GM19193 (cell line): ENCODE measurements around the gene IFNA21.
"Not testable (repeated sequence)": the region's sequence is repeated elsewhere in the genome, so short reads cannot be mapped to it uniquely, and the experiment has no call there.

ENCODE experiments used
- POLR2A ChIP-seq: IDR thresholded peaks from 4 replicates; pipeline ENCODE4 v1.6.1; 2011; ENCODE audit not compliant: insufficient read depth, insufficient read length; ENCODE audit errors: extremely low read depth

IFNA21 gene

DNA sequence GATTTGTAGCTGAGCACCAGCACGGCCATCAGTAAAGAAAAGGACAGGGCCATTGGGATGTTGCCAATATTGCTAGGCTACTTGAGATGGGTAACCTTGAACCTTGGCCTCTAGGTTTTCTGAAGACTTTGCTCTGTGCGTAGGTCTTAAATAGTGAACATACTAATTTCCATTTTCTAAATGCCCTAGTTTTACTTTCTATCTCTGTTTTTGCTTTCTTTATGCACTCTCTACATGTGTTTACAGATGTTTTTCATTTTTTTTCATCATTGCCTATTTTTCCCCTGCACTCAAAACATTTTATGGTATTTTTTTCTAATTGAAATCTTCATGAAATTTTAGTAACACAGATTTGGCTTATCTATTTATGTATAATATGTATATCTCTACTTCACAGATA lies at the start of gene IFNA21:
Gene IFNA21, minus strand, starts transcription at position 101 of the 400 bp plus-strand sequence. Its CDS starts 48 bp downstream, at position 53.
- not testable (repeated sequence) for TF ChIP-seq POLR2A

DNA sequence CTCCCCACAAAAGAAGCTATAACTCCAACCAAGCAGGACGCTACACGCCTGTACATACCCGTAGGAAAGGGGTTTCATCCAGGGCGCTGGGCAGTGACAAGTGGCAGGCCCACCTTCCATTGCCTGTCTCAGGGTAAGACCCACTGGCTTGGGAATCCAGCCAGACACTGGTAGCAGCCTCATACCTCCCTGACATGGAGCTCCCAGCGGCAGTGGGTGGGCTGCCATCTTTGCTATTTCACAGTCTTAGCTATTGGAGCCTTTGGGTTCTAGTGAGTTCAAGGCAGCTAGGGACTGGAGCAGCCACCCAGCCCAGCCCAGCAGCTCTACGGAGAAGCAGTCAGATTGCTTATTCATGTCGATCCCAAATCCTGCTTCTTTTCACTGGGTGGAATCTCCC lies 43.9 kb upstream of the IFNA21 start:
- no peak for TF ChIP-seq POLR2A

DNA sequence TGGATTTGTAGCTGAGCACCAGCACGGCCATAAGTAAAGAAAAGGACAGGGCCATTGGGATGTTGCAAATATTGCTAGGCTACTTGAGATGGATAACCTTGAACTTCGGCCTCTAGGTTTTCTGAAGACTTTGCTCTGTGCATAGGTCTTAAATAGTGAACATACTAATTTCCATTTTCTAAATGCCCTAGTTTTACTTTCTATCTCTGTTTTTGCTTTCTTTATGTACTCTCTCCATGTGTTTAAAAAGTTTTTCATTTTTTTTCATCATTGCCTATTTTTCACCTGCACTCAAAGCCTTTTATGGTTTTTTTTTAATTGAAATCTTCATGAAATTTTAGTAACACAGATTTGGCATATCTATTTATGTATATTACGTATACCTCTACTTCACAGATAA lies 40.6 kb upstream of the IFNA21 start, which contains the start of gene IFNA10:
Gene IFNA10, minus strand, starts transcription at position 101 of the 400 bp plus-strand sequence. Its CDS starts 46 bp downstream, at position 55.
- TF ChIP-seq POLR2A: not testable (repeated sequence)

DNA sequence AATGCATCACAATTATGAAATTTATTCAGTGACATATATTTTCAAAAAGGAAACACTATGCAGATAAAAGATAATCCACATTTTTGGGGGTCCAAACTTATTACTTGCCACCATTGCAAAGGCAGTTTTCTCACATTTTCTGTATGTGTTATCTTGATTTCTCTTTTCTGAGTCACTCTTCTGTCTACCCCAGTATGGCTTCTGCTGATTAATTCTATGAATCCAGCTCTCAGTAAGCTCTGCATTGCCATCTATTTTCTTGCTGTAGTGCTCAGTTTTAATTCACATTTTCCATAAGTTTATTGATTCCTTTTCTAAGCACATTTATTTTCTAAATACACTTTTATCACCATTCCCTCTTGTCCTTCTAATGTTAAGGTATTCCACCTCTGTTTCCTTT lies 38.7 kb upstream of the IFNA21 start:
- TF ChIP-seq POLR2A: no peak

DNA sequence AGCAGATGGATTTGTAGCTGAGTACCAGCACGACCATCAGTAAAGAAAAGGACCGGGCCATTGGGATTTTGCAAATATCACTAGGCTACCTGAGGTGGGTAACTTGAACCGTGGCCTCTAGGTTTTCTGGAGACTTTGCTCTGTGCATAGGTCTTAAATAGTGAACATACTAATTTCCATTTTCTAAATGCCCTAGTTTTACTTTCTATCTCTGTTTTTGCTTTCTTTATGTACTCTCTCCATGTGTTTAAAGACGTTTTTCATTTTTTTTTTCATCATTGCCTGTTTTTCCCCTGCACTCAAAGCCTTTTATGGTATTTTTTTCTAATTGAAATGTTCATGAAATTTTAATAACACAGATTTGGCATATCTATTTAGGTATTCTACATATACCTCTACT lies 35.6 kb upstream of the IFNA21 start, which contains the start of gene IFNA7:
Gene IFNA7, minus strand, starts transcription at position 101 of the 400 bp plus-strand sequence. Its CDS starts 40 bp downstream, at position 61.
- TF ChIP-seq POLR2A: not testable (repeated sequence)

DNA sequence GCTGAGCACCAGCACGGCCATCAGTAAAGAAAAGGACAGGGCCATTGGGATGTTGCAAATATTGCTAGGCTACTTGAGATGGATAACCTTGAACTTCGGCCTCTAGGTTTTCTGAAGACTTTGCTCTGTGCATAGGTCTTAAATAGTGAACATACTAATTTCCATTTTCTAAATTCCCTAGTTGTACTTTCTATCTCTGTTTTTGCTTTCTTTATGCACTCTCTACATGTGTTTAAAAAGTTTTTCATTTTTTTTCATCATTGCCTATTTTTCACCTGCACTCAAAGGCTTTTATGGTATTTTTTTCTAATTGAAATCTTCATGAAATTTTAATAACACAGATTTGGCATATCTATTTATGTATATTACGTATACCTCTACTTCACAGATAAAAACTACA lies 21.0 kb upstream of the IFNA21 start, which contains the start of gene IFNA4:
Gene IFNA4, minus strand, starts transcription at position 101 of the 400 bp plus-strand sequence. Its CDS starts 56 bp downstream, at position 45.
- TF ChIP-seq POLR2A: not testable (repeated sequence)

DNA sequence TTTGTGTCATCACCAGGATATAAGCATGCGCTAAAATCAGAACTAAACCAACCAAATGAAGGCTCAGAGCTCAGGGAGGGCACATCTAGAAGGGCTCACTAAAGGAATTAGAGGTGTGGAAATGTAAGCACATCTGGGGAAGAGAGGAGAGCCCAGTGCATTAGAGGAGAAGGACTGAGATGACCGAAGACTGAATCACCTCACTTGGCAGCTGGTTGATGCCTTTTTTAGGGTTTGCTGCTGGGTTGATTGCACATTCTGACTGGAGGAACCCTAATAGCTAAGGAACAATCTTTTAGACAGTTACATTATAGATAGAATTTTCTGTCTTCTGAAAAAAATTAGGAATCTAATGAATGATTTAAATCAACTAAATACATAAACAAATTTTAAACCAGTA lies 8.2 kb upstream of the IFNA21 start:
- no peak for TF ChIP-seq POLR2A

DNA sequence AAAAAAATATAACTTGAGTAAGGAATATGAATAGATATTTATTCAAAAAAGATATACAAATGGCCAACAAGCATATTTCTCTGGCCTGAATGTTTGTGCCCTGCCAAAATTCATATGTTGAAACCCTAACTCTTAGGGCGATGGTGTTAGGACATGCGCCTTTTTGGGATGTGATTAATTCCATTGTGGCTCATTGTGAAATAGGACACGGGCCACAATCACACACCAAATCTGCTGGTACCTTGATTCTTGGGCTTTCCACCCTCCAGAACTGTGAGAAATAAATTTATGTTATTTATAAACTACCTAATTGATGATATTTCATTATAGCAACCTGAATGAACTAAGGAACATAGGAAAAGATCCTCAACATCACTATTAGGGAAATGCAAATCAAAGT lies 5.7 kb upstream of the IFNA21 start:
- no peak for TF ChIP-seq POLR2A

DNA sequence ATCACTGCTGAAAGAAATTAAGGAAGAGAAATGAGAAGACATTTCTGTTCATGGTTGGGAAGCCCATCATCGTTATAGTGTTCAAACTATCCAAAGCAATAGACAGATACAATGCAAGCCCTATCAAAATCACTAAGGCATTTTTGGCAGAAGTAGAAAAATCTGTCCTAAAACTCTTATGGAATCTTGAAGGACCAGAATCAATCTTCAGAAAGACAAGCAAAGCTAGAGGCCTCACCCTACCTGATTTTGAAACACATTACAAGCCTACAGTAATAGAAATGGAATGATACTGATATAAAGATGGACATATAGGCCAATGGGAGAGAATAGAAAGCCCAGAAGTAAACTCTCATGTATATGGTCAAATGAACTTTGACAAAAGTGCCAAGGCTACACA lies 4.9 kb upstream of the IFNA21 start:
- no peak for TF ChIP-seq POLR2A

DNA sequence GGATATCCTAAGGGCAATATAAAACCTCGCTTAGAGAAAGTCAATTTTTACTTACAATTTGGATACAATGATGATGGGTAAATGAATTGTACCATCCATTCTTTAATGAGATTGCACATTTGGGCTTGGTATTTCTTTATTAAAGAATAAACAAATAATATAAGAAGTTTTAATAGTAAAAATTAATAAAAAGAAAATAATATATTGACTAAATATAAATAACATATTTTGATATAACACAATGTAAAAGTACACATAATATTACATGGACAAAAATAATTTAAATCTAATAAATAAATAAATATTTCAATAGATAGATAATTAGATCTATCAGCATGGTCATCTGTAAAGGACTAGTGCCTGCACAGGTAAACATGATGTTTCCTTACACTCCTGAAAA lies 944 bp downstream of the IFNA21 start:
- TF ChIP-seq POLR2A: no peak

DNA sequence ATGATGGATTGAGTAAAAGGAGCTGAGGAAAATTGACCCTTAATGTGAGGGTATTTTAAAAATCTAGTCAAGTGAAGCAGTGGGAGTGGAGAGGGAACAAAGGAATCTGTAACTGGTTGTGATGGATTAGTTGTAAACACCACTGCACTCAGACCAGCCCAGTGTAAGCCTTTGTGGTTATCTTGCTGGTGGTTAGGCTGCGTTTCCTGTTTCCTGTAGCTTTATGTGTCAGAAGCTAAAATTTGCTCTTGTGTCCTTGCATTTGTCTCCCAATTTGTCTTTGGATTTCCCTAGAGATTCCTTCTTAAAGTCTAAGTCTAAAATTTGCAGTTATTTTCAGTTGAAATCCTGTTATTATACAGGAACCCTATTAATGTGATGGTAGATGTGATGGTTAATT lies 6.3 kb downstream of the IFNA21 start:
- no peak for TF ChIP-seq POLR2A

DNA sequence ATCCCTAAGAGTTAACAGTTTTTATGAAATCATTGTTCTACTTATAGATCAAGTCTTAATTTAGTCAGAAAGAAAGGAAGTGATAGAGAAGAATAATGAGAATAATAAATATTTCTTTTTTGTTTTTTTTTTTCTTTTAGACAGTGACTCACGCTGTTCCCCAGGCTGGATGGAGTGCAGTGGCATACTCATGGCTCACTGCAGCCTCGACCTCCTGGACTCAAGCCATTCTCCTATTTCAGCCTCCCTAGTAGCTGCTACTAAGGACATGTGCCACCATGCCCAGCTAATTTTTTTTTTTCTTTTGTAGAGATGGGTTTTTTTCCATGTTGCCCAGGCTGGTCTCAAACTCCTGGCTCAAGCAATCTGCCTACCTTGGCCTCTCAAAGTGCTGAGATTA lies 11.0 kb downstream of the IFNA21 start:
- TF ChIP-seq POLR2A: no peak

DNA sequence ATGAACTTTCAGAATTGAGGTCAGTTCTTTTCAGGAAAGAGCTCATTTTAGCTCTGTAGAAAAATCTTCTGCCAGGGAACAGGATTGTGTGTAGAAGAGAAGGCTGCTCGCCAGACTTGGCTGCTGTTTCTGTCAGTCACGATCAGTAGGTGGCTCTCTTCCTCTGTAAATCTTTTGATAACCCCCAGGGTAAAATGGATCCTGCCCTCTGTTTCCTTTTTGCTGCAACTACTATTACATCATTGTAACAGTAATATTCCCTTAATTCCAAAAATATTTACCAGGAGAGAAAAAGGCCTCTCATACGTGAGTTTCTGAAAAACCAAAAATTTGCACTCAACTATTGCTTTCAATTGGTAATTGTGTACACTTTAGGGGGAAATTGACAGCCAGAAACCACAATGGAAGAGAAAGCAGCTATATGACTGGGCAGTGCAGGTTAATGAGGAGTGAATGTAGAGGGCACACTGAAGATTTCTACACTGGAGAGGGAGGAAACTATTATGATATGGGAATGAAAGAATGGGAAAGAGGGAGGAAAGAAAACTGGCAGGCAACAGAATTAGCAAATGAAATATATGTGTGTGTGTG lies 12.3 kb downstream of the IFNA21 start:
- no peak for TF ChIP-seq POLR2A

DNA sequence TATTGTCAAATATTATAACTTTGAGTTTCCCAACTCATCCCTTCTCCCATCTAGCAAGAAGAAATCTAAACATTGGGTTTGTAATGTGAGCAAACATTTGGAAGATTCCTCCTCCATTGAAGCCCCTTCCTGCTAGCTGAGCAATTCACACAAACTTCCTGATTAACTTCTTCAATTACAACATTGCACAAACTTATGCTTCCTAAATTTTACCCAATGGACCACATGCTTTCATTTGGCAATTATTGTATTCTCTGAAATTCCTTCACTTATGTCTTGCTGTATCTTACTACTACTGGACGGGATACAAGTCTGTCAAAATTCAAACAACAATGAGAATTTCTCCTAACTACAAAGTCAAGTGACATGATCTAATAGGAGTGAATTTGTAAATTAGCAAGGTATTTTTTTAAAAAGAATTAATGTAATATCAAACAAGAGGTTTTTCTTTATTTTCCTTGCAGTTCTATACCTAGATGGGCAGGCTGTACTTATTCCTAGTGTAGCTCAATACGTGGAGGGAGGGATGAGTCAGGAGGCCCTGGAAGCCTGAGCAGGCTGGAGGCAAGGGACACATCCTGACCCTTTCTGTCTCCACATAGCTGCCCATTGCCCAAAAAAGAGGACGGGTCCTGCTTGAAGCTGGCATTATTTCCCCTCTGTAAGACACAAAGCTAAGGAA lies 13.0 kb downstream of the IFNA21 start:
- no peak for TF ChIP-seq POLR2A

DNA sequence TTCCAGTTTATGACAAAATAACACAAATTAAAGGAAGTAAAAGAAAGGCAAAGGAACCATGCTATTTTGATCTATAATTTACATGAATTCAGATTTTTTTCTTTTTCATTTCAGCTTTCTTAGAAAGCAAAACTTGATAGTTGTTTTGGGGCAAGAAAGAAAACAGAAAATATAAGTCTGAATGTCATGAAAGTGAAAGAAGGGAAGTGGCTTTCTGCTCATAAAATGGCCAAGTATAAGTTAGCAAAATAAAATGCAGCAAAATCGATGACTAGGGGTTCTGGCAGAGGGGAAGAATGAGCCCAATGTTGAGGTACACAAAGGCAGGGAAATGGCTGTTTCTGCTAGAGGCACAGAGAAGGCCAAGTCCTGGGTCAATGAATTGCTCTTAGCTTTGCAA lies 21.9 kb downstream of the IFNA21 start:
- no peak for TF ChIP-seq POLR2A

DNA sequence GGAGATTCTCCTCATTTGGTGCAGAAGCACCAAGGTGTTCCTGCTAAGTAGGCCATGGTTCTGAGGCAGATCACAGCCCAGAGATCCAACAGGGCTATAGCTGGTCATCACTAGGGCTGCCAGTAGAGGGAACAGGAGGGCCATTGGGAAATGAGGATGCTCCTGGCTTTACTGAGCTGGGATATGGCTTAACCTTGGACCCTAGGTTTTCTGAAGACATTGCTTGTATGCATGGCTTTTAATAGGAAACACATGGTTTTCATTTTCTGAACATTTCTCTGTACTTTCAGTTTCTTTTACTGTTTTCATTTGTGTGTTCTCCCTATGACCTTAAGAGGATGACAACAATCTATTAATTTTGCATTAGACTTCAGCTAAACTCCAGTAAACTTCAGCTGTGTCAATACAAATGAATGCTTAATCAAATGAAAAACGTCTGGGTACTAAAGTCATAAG lies 25.0 kb downstream of the IFNA21 start, which contains the start of gene IFNW1:
Gene IFNW1, minus strand, starts transcription at position 406 of the 456 bp plus-strand sequence. Its CDS starts 262 bp downstream, at position 144.
- no peak for TF ChIP-seq POLR2A

DNA sequence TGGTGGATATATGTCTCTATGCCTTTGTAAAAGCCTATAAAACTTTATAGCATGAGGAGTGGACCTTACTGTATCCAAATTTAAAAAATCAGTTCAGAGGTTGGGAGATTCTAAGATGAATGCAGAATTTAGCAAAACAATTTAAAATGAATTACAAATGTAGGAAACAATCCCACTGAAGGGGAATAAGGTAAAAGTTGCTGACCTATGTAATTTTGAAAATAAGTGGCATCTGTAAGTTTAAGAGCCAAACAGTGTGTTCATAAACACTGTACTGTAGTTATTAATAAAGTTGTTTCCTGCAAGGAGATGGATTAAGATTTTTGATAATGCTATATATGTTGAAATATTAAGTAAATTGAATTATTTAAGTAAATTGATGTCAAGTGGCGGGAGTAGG lies 29.4 kb downstream of the IFNA21 start:
- no peak for TF ChIP-seq POLR2A

DNA sequence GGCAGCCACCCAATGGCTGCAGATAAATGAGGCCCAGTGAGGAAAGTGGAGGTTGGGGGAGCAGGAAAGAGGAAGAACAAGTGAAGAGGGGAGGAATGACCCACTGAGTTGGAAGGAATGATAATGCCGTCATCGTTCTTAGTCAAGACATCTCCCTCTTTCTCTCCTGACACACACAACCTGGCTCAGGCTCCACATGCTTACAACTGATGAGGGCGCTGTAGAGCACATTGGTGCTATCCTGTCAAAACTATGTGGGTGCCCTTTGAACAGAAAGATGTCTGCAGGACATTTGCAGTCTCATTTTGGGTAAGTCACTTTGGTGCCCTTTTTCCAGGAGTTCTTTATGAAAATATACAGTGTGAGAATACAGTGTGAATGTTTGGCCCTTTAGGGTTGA lies 30.7 kb downstream of the IFNA21 start:
- TF ChIP-seq POLR2A: no peak
